PC-9 (cell line): ENCODE results near the gene TEX29. TPM values are rescaled to one million over a fixed set of nuclear protein-coding genes. Genes with fewer than 3 reads are reported as not detected.
A peak's percentile ranks its signal among the peaks of the same experiment; 100 is the strongest.

Experiments used
- BruUV-seq: library from RNA; stranded (reverse); fragments of 400-500 nt; replicated peaks from 2 replicates; lab custom pipeline; 2021; lab: Mats Ljungman, UMichigan
- CTCF ChIA-PET: fragments of 300-600 bp; sonication (Branson Sonifier 250); formaldehyde crosslinking; loops from one replicate; lab custom pipeline; 2022; ENCODE audit warnings: antibody characterized with exemption; lab: Charles Lee
- POLR2A ChIA-PET: fragments of 300-600 bp; sonication (Branson Sonifier 250); formaldehyde crosslinking; loops from one replicate; lab custom pipeline; 2022; ENCODE audit warnings: antibody characterized with exemption; ENCODE audit not compliant: unreplicated experiment; lab: Charles Lee
- DNase-seq, 2 experiments: peaks; one replicate each; pipeline versions ENCODE4 v3.0.0 to v3.0.0-alpha.2; 2015 to 2022; ENCODE audit warnings: mixed read lengths in 1 of 2
- H2AFZ ChIP-seq: fragments of 200-600 bp; sonication (generic); 2 replicates; pipeline ENCODE4 v1.8.1; 2017; ENCODE audit warnings: antibody characterized with exemption
- H3F3A ChIP-seq: fragments of 200-600 bp; sonication (generic); 2 replicates; pipeline ENCODE4 v1.8.1; 2017; ENCODE audit warnings: antibody characterized with exemption, mild to moderate bottlenecking, low read depth; ENCODE audit not compliant: insufficient read depth
- H3K27ac ChIP-seq: fragments of 200-600 bp; sonication (generic); 2 replicates; pipeline ENCODE4 v1.6.1; 2016; ENCODE audit warnings: mixed run types
- H3K27me3 ChIP-seq: fragments of 200-600 bp; sonication (generic); 2 replicates; pipeline ENCODE4 v1.6.1; 2016; ENCODE audit warnings: low read depth, mixed run types; ENCODE audit not compliant: insufficient read depth
- H3K36me3 ChIP-seq: fragments of 200-600 bp; sonication (generic); 2 replicates; pipeline ENCODE4 v1.6.1; 2016; ENCODE audit warnings: low read depth, mixed run types
- H3K4me1 ChIP-seq: fragments of 200-600 bp; sonication (generic); replicated peaks from 2 replicates; pipeline ENCODE4 v1.6.1; 2016; ENCODE audit warnings: mixed run types; ENCODE audit not compliant: insufficient read depth
- H3K4me2 ChIP-seq: fragments of 200-600 bp; sonication (generic); 2 replicates; pipeline ENCODE4 v1.6.1; 2017; ENCODE audit warnings: mixed run types
- H3K4me3 ChIP-seq: fragments of 200-600 bp; sonication (generic); 2 replicates; pipeline ENCODE4 v1.6.1; 2016; ENCODE audit warnings: mixed run types
- H3K79me2 ChIP-seq: fragments of 200-600 bp; sonication (generic); 2 replicates; pipeline ENCODE4 v1.6.1; 2017; ENCODE audit warnings: low read depth, mixed run types
- H3K9me2 ChIP-seq: fragments of 200-600 bp; sonication (generic); 2 replicates; pipeline ENCODE4 v1.8.1; 2017; ENCODE audit warnings: mild to moderate bottlenecking; ENCODE audit not compliant: insufficient read depth
- H3K9me3 ChIP-seq: fragments of 200-600 bp; sonication (generic); 2 replicates; pipeline ENCODE4 v1.8.1; 2016; ENCODE audit warnings: low read depth; ENCODE audit not compliant: insufficient read depth
- H4K20me1 ChIP-seq: fragments of 200-600 bp; sonication (generic); 2 replicates; pipeline ENCODE4 v1.8.1; 2017; ENCODE audit not compliant: insufficient read depth
- CTCF ChIP-seq: fragments of 200-600 bp; sonication (generic); conservative IDR thresholded peaks from 2 replicates; pipeline ENCODE4 v1.6.1; 2017; ENCODE audit warnings: mixed run types, antibody characterized with exemption, mild to moderate bottlenecking, moderate library complexity
- EZH2 ChIP-seq: fragments of 200-600 bp; sonication (generic); IDR thresholded peaks from 2 replicates; pipeline ENCODE4 v1.8.0; 2017; ENCODE audit warnings: antibody characterized with exemption, low read depth
- intact Hi-C: fragments of 100-400 bp; cut with micrococcal nuclease; formaldehyde crosslinking; loops from one replicate; pipeline ENCODE4 v1.10.0; 2022; ENCODE audit not compliant: unreplicated experiment
- total RNA-seq: library from RNA; stranded (reverse); gene quantifications from 2 replicates; pipeline ENCODE4 v1.2.3, GENCODE V29; 2021

TEX29 gene
- total RNA-seq, 1 experiment from 2014 or later: not detected

- Histone ChIP-seq H3K27me3 (peaks cover 100% of the 10 kb centered on the region), H3K36me3 (no peaks in the 10 kb centered on the region), H3K79me2 (no peaks in the 10 kb centered on the region), H3K4me1 (no peaks in the 10 kb centered on the region), H3K4me3 (no peak overlapping the region), H3K9me2 (no peaks in the 10 kb centered on the region), H4K20me1 (no peaks in the 10 kb centered on the region), H3K27ac (no peak overlapping the region), H3F3A (no peaks in the 10 kb centered on the region), H3K4me2 (no peak overlapping the region), H2AFZ (no peak overlapping the region), H3K9me3 (no peaks in the 10 kb centered on the region; the same call in 1 of the 2 replicates)
- no peak for TF ChIP-seq CTCF
- no peak for TF ChIP-seq EZH2
- DNase-seq: peak in 1 of 2 experiments; percentile 20
- no TSS peak for BruUV-seq
- intact Hi-C loops: no loop called here
- CTCF ChIA-PET: no interaction called here
- POLR2A ChIA-PET: no interaction called here
These were observed 72.9 kb downstream of the TEX29 start for GRCh38 chr13:111393221-111393790.

Other genes with a start within 250 kb of the TEX29 start
- 37.0 and 38.5 TPM in 2 replicates for gene ARHGEF7, start 205.3 kb upstream of the TEX29 start, total RNA-seq